C4-2B (cell line): ENCODE data around the gene FOXN4.

ENCODE experiments used
- H3K27ac ChIP-seq: fragments of 450-650 bp; 2 replicates; pipeline ENCODE4 v1.5.1; 2017
- CTCF ChIP-seq: fragments of 450-650 bp; conservative IDR thresholded peaks from 2 replicates; pipeline ENCODE4 v1.5.1; 2017; ENCODE audit warnings: mild to moderate bottlenecking
- ZFX ChIP-seq: fragments of 450-650 bp; IDR thresholded peaks from 2 replicates; pipeline ENCODE4 v1.6.1; 2017

The FOXN4 gene

GRCh38 chr12:109346920-109347319 lies 37.8 kb upstream of the FOXN4 start:
- TF ChIP-seq CTCF (peak; percentile 14; the same call in 1 of the 2 replicates), ZFX (no peak)
- no peak overlapping the region for H3K27ac ChIP-seq

- TF ChIP-seq CTCF: no peak
- TF ChIP-seq ZFX: no peak
- no peak overlapping the region for H3K27ac ChIP-seq
Observed at GRCh38 chr12:109345428-109345827, 36.3 kb upstream of the FOXN4 start.

- TF ChIP-seq CTCF: no peak
- no peak for TF ChIP-seq ZFX
- H3K27ac ChIP-seq: no peak overlapping the region
Observed at GRCh38 chr12:109343677-109344076, 34.6 kb upstream of the FOXN4 start.

GRCh38 chr12:109336593-109336992 lies 27.5 kb upstream of the FOXN4 start:
- H3K27ac ChIP-seq: no peak overlapping the region
- TF ChIP-seq CTCF (no peak), ZFX (no peak)

- no peak for TF ChIP-seq ZFX
- H3K27ac ChIP-seq: no peak overlapping the region
Observed at GRCh38 chr12:109334887-109335286, 25.8 kb upstream of the FOXN4 start.

GRCh38 chr12:109331301-109331952 lies 22.3 kb upstream of the FOXN4 start:
- no peak overlapping the region for H3K27ac ChIP-seq
- no peak for TF ChIP-seq CTCF
- no peak for TF ChIP-seq ZFX

- no peak for TF ChIP-seq CTCF
- TF ChIP-seq ZFX: no peak
- no peak overlapping the region for H3K27ac ChIP-seq
Observed at GRCh38 chr12:109330282-109331230, 21.5 kb upstream of the FOXN4 start.
